IMR-90 (cell line): ENCODE data around the gene PRKCE.

Experiments used
- BHLHE40 ChIP-seq: fragments of 150-350 bp; IDR thresholded peaks from 2 replicates; pipeline ENCODE4 v1.6.1; 2016; ENCODE audit warnings: mild to moderate bottlenecking, low read depth, low read length
- CEBPB ChIP-seq: IDR thresholded peaks from 2 replicates; pipeline ENCODE4 v1.6.1; 2012; ENCODE audit warnings: low read depth, low read length, improper control_type of control experiment
- CTCF ChIP-seq: conservative IDR thresholded peaks from 2 replicates; pipeline ENCODE4 v1.5.1; 2012; ENCODE audit warnings: mild to moderate bottlenecking, low read depth, low read length, improper control_type of control experiment
- ELK1 ChIP-seq: fragments of 150-350 bp; IDR thresholded peaks from 2 replicates; pipeline ENCODE4 v1.6.1; 2016; ENCODE audit warnings: low read depth, mild to moderate bottlenecking, low read length, moderate library complexity, borderline replicate concordance
- MAFK ChIP-seq: IDR thresholded peaks from 2 replicates; pipeline ENCODE4 v1.6.1; 2012; ENCODE audit warnings: low read depth, low read length, improper control_type of control experiment
- MAZ ChIP-seq: IDR thresholded peaks from 2 replicates; pipeline ENCODE4 v1.6.1; 2012; ENCODE audit warnings: low read depth, mild to moderate bottlenecking, low read length, improper control_type of control experiment, moderate library complexity, borderline replicate concordance
- MXI1 ChIP-seq: IDR thresholded peaks from 2 replicates; pipeline ENCODE4 v1.6.1; 2012; ENCODE audit warnings: low read depth, mild to moderate bottlenecking, low read length, moderate library complexity, borderline replicate concordance
- NFE2L2 ChIP-seq: fragments of 150-350 bp; IDR thresholded peaks from 2 replicates; pipeline ENCODE4 v1.6.1; 2016; ENCODE audit warnings: low read depth, mild to moderate bottlenecking, low read length
- POLR2A ChIP-seq: IDR thresholded peaks from 2 replicates; pipeline ENCODE4 v1.6.1; 2012; ENCODE audit warnings: mild to moderate bottlenecking, low read depth, low read length
- RAD21 ChIP-seq: IDR thresholded peaks from 2 replicates; pipeline ENCODE4 v1.6.1; 2012; ENCODE audit warnings: low read length, improper control_type of control experiment
- RFX5 ChIP-seq: IDR thresholded peaks from 2 replicates; pipeline ENCODE4 v1.8.0; 2012; ENCODE audit warnings: low read depth, mild to moderate bottlenecking, low read length, moderate library complexity
- USF2 ChIP-seq: fragments of 150-350 bp; IDR thresholded peaks from 2 replicates; pipeline ENCODE4 v1.6.1; 2017; ENCODE audit warnings: mild to moderate bottlenecking, antibody characterized with exemption, low read length, low read depth

GRCh38 chr2:45834858-45835257 lies 183.4 kb downstream of the PRKCE start:
- TF ChIP-seq ELK1: no peak
- TF ChIP-seq CTCF: no peak
- TF ChIP-seq USF2: no peak
- no peak for TF ChIP-seq NFE2L2
- TF ChIP-seq POLR2A: no peak
- no peak for TF ChIP-seq RAD21
- TF ChIP-seq MAZ: no peak
- no peak for TF ChIP-seq MXI1
- TF ChIP-seq RFX5: no peak
- no peak for TF ChIP-seq MAFK
- no peak for TF ChIP-seq BHLHE40
- TF ChIP-seq CEBPB: no peak
